Pancreas (tissue), 10 donors: ENCODE results near the gene RIN3. TPM values are rescaled to one million over a fixed set of nuclear protein-coding genes. Genes with fewer than 3 reads are reported as not detected.

Experiments used
- ATAC-seq, 4 donors: fragments of 200-7000 bp; cut with Tn5 transposase; one replicate each; pipeline versions ENCODE4 v1.8.0 to v1.9.1; 2020; ENCODE audit warnings: mild to moderate bottlenecking in 4 of 4, moderate library complexity in 4 of 4
- DNase-seq, 6 donors: peaks; one replicate each; pipeline ENCODE4 v3.0.0-alpha.2; 2020
- FAIRE-seq: peaks from 2 replicates; lab custom pipeline; 2012; peaks lifted over from hg19 to GRCh38; lab: Jason Lieb, UNC
- H3K27ac ChIP-seq, 4 donors: fragments of 200-600 bp; sonication (generic); 1 replicate in 3 of 4; 2 replicates in 1 of 4; pipeline versions ENCODE4 v1.5.0 to v1.8.0; 2020
- H3K27me3 ChIP-seq, 4 donors: fragments of 200-600 bp; one replicate each; pipeline ENCODE4 v1.8.0; 2021
- H3K36me3 ChIP-seq, 3 donors: fragments of 200-600 bp; sonication (generic) in 1 of 3; one replicate each; pipeline versions ENCODE4 v1.5.0 to v1.8.0; 2020 to 2021
- H3K4me1 ChIP-seq, 3 donors: fragments of 200-600 bp; one replicate each; pipeline ENCODE4 v1.8.0; 2021
- H3K4me3 ChIP-seq, 4 donors: fragments of 200-600 bp; sonication (generic) in 2 of 4; one replicate each; pipeline versions ENCODE4 v1.5.0 to v1.8.0; 2020 to 2021
- H3K9me3 ChIP-seq, 4 donors: fragments of 200-600 bp; one replicate each; pipeline ENCODE4 v1.8.0; 2021
- WGBS, 2 donors: extraction: QIAGEN DNeasy Blood & Tissue Kit; methylation state at CpG; one replicate each; pipeline ENCODE4 v1.1.7; 2013; 5-methylcytosine and 5-hydroxymethylcytosine counted together
- intact Hi-C, 3 donors: fragments of 100-400 bp; cut with DNase I; formaldehyde crosslinking; loops; one replicate each; pipeline versions ENCODE4 v1.11.1 to v1.14.2; 2022
- polyA plus RNA-seq, 2 donors: library from polyadenylated mRNA; stranded (reverse); fragments of 200-250 nt; gene quantifications; one replicate each; pipeline ENCODE4 v1.2.3, GENCODE V29; 2013
- total RNA-seq, 6 donors: library from RNA; stranded (reverse); fragmentation: NEBNext Ultra II Directional in 4 of 6; extraction: Animal tissue kit (Norgen Biotek cat#: 25700) in 4 of 6; gene quantifications; one replicate each; pipeline versions ENCODE4 v1.2.1 to v1.2.4, GENCODE V29; 2021 to 2023
- TF ChIP-seq, protein P1 (sequence below), 4 donors: fragments of 200-600 bp; sonication (generic) in 3 of 4; IDR thresholded peaks; one replicate each; pipeline versions ENCODE4 v1.5.0 to v1.8.0; 2021; ENCODE audit warnings: antibody characterized with exemption in 4 of 4
- donor health status: healthy with polysubstance abuse.
- donor health status: DM: no; HTN: no; CAD: no; lungs with moderate emphysema.
- donor health status: DM: no; HTN: no; CAD: no.
- donor health status: control.
- donor health status: control.
- donor health status: Bipolar disorder and iron deficiency.
- donor health status: DM: yes; HTN: yes; CAD: no.
- donor health status: DM: no; HTN: no; CAD: no.
- donor health status: DM: no; HTN: no; CAD: no.
- donor health status: DM: yes; HTN: yes; CAD: no.

Gene RIN3
- total and polyA plus RNA-seq, 8 donors = 1.1 to 9.0 (median 2.3) TPM

DNA sequence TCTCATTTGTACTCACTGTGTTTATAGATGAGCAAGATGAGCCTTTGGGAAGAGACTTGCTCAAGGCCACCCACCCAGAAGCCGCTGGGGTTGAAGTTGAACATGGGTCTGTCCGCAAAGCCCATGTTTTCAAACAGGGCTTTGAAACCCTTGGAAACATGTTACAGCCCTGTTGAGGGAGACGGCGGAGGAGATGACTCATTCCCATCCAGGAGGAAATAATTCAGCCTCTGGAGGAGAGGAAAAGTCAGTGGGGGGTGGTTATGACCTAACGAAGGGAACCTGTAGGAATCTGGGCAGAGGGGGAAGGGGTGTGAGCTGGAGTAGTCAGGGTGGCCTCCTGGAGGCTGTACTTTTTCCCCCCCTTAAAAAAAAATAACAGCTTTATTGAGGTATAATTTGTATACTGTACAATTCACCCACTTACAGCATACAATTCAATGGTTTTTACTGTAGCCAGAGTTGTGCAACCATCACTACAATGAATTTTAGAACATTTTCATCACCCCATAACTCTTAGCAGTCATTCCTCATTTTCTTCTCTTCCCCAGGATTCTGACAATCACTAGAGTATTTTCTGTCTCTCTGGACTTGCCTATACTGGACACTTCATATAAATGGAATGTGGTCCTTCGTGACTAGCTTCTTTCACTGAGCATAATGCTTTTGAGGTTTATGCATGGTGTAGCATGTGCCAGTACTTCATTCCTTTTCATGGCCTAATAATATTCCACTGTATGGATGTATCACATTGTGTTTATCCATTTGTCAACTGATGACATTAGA, 1.9 kb upstream of the RIN3 start:
- H3K27me3 ChIP-seq = peaks cover 0 to 3% (median 0%) of the 10 kb centered on the region in 4 donors
- DNase-seq = no peak
- 74% methylated on average over 6 of the region's 6 CpGs for WGBS, 2 donors
- no peak overlapping the region for H3K4me3 ChIP-seq
- intact Hi-C loops = no loop called here
- FAIRE-seq = no peak
- no peak overlapping the region for H3K27ac ChIP-seq
- peak in 3 of 4 donors; percentile 28 to 40 (median 30) for ATAC-seq
- TF ChIP-seq, protein P1, sequence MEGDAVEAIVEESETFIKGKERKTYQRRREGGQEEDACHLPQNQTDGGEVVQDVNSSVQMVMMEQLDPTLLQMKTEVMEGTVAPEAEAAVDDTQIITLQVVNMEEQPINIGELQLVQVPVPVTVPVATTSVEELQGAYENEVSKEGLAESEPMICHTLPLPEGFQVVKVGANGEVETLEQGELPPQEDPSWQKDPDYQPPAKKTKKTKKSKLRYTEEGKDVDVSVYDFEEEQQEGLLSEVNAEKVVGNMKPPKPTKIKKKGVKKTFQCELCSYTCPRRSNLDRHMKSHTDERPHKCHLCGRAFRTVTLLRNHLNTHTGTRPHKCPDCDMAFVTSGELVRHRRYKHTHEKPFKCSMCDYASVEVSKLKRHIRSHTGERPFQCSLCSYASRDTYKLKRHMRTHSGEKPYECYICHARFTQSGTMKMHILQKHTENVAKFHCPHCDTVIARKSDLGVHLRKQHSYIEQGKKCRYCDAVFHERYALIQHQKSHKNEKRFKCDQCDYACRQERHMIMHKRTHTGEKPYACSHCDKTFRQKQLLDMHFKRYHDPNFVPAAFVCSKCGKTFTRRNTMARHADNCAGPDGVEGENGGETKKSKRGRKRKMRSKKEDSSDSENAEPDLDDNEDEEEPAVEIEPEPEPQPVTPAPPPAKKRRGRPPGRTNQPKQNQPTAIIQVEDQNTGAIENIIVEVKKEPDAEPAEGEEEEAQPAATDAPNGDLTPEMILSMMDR (IDR thresholded peaks at IDR 0.05) = no peak
- no peaks in the 10 kb centered on the region for H3K9me3 ChIP-seq
- no peaks in the 10 kb centered on the region for H3K4me1 ChIP-seq
- no peaks in the 10 kb centered on the region for H3K36me3 ChIP-seq

DNA sequence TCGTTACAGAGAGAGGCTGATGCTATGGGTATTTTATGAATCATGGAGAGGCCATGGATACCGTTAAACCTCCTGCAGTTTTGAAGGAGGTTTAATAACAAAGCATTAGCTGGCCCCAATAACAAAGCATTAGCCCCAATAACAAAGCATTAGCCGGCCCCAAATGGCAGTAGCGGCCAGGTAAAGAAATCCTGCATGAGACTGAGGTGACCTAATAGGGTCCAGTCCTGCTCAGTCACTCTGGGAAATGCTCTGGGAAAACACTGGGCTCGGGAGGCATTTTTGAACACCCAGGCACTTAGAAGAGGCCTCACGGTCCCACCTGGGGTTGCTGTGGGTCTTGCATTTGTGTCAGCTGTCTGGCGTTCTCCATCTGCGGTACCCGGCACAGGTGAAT, 776 bp upstream of the RIN3 start:
- Histone ChIP-seq H3K4me1 (no peaks in the 10 kb centered on the region), H3K27me3 (peaks cover 0 to 3% (median 0%) of the 10 kb centered on the region in 4 donors), H3K27ac (peak overlapping the region in 1 of 4 donors; percentile 47), H3K4me3 (peak overlapping the region in 1 of 4 donors; percentile 52), H3K36me3 (no peaks in the 10 kb centered on the region), H3K9me3 (no peaks in the 10 kb centered on the region)
- TF ChIP-seq, protein P1 (IDR thresholded peaks at IDR 0.05) = no peak
- intact Hi-C loops = no loop called here
- DNase-seq (no peak), FAIRE-seq (no peak), ATAC-seq (no peak)
- 77 to 82% methylated on average over 9 of the region's 9 CpGs for WGBS, 2 donors

DNA sequence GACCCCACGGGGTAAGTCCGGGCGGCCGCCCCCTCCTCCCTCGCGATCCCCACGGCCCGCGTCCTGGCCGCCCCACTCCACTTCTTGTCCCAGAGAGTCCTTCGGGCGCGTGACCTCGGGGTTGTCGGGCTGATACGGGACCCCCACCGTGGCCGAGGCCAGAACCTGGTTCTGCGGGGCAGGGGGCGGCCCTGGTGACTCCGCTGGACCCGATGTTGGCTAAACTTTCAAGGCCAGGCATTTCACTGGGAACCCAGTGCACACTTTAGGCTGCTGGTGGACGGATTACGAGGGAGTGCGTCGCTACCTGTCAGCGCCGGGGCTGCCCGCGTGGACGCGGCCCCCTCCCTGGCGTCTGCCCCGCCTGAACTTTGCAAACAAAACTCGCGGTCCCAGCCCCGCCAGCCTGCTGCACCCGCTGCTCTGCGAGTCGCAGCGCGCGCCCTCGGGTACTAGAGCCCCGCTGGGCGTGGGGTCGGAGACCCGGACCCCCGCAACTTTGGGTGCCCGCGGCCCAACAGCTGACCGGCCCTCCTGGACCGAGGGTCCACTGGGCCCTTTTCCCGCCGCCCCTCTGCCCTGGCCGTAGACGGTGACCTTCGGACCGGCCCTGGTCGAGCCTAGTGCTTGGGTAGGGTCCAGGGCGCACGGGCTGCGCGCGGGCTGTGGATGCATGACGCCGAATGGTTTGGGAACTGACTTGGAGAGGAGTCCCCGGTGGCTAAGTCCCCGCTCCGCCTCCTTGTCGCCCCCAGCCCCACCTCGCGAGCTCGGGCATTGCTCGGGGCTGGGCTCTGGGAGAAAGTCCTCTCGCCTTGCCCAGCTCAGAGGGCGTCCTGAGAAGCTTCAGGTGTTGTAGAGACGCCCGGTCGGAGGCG, 624 bp downstream of the RIN3 start:
- Histone ChIP-seq H3K4me1 (no peaks in the 10 kb centered on the region), H3K9me3 (no peaks in the 10 kb centered on the region), H3K27me3 (peaks cover 0 to 3% (median 0%) of the 10 kb centered on the region in 4 donors), H3K4me3 (peak overlapping the region; percentile 19 to 52 (median 38)), H3K27ac (peak overlapping the region in 2 of 4 donors; percentile 16 to 50), H3K36me3 (no peaks in the 10 kb centered on the region)
- peak in 3 of 4 donors; percentile 21 to 31 (median 29) for ATAC-seq
- FAIRE-seq = no peak
- TF ChIP-seq, protein P1 (IDR thresholded peaks at IDR 0.05) = no peak
- DNase-seq = no peak
- 4 to 5% methylated on average over 76 to 81 of the region's 81 CpGs for WGBS, 2 donors
- intact Hi-C loops = no loop called here

- peaks cover 0 to 3% (median 0%) of the 10 kb centered on the region in 4 donors for H3K27me3 ChIP-seq
- no peak for DNase-seq
- TF ChIP-seq, protein P1 (IDR thresholded peaks at IDR 0.05) = no peak
- WGBS, 2 donors = 45 to 51% methylated on average over 15 of the region's 15 CpGs
- intact Hi-C loops = no loop called here
- H3K9me3 ChIP-seq = no peaks in the 10 kb centered on the region
- H3K27ac ChIP-seq = no peak overlapping the region
- FAIRE-seq = no peak
- no peaks in the 10 kb centered on the region for H3K36me3 ChIP-seq
- H3K4me3 ChIP-seq = peak overlapping the region in 3 of 4 donors; percentile 19 to 52 (median 34)
- no peaks in the 10 kb centered on the region for H3K4me1 ChIP-seq
- no peak for ATAC-seq
These were observed 1.4 kb downstream of the RIN3 start for GRCh38 chr14:92514844-92515514.
